GM12878 (cell line): ENCODE results near the gene DNAJC16. TPM values are rescaled to one million over a fixed set of nuclear protein-coding genes. Genes with fewer than 3 reads are reported as not detected.

Source experiments
- BCL3 ChIP-seq: IDR thresholded peaks from 2 replicates; pipeline ENCODE4 v1.6.1; 2011; ENCODE audit warnings: borderline replicate concordance, low read depth, mild to moderate bottlenecking, moderate library complexity, low read length; ENCODE audit not compliant: insufficient read depth, poor library complexity, severe bottlenecking
- CTCF ChIP-seq, 3 experiments: IDR thresholded peaks in 2 of 3; conservative IDR thresholded peaks in 1 of 3; 2 replicates each; pipeline ENCODE4 v1.5.1; 2011; ENCODE audit warnings: low read depth in 3 of 3, low read length in 3 of 3, mild to moderate bottlenecking in 3 of 3, control low read depth in 2 of 3, moderate library complexity in 2 of 3, inconsistent platforms in 1 of 3, mixed read lengths in 1 of 3; ENCODE audit not compliant: control insufficient read depth in 2 of 3, insufficient read depth in 1 of 3; ENCODE audit errors: extremely low read depth in 1 of 3
- EGR1 ChIP-seq, 2 experiments: IDR thresholded peaks; 1 replicate in 1 of 2; 2 replicates in 1 of 2; pipeline ENCODE4 v1.6.1; 2011 to 2012; ENCODE audit warnings: low read depth in 2 of 2, low read length in 2 of 2, borderline replicate concordance in 1 of 2, mild to moderate bottlenecking in 1 of 2, moderate library complexity in 1 of 2
- ELK1 ChIP-seq: IDR thresholded peaks from 2 replicates; pipeline ENCODE4 v1.6.1; 2012; ENCODE audit warnings: low read depth, low read length, improper control_type of control experiment
- EP300 ChIP-seq, 2 experiments: fragments of 150-350 bp in 1 of 2; IDR thresholded peaks; 2 replicates each; pipeline ENCODE4 v1.6.1; 2011 to 2012; ENCODE audit warnings: low read depth in 2 of 2, low read length in 2 of 2, borderline replicate concordance in 1 of 2, improper control_type of control experiment in 1 of 2, inconsistent platforms in 1 of 2; ENCODE audit not compliant: control insufficient read depth in 1 of 2
- GATAD2B ChIP-seq: fragments of 450-650 bp; conservative IDR thresholded peaks from 2 replicates; pipeline ENCODE4 v1.6.1; 2017; ENCODE audit warnings: low read depth, mild to moderate bottlenecking, moderate library complexity
- HSF1 ChIP-seq: fragments of 150-350 bp; IDR thresholded peaks from 2 replicates; pipeline ENCODE4 v1.6.1; 2014; ENCODE audit warnings: mild to moderate bottlenecking, low read depth, low read length
- IRF3 ChIP-seq: fragments of 450-650 bp; IDR thresholded peaks from 2 replicates; pipeline ENCODE4 v1.6.1; 2014; ENCODE audit warnings: mild to moderate bottlenecking
- IRF5 ChIP-seq: fragments of 450-650 bp; IDR thresholded peaks from 2 replicates; pipeline ENCODE4 v1.6.1; 2017; ENCODE audit warnings: borderline replicate concordance
- KDM1A ChIP-seq: fragments of 200-600 bp; sonication (generic); IDR thresholded peaks from 2 replicates; pipeline ENCODE4 v1.6.1; 2016; ENCODE audit warnings: borderline replicate concordance
- MAX ChIP-seq: IDR thresholded peaks from 2 replicates; pipeline ENCODE4 v1.6.1; 2012; ENCODE audit warnings: low read depth, low read length, improper control_type of control experiment
- NFIC ChIP-seq: IDR thresholded peaks from 2 replicates; pipeline ENCODE4 v1.6.1; 2012; ENCODE audit warnings: low read depth, mild to moderate bottlenecking, inconsistent platforms, low read length, moderate library complexity
- NR2F1 ChIP-seq: fragments of 450-650 bp; conservative IDR thresholded peaks from 2 replicates; pipeline ENCODE4 v1.6.1; 2017; ENCODE audit warnings: mild to moderate bottlenecking
- PML ChIP-seq: IDR thresholded peaks from 2 replicates; pipeline ENCODE4 v1.6.1; 2012; ENCODE audit warnings: low read length, inconsistent platforms
- SMARCA5 ChIP-seq: fragments of 450-650 bp; IDR thresholded peaks from 2 replicates; pipeline ENCODE4 v1.6.1; 2017; ENCODE audit warnings: mild to moderate bottlenecking
- SMC3 ChIP-seq: IDR thresholded peaks from 2 replicates; pipeline ENCODE4 v1.6.1; 2011; ENCODE audit warnings: low read length, improper control_type of control experiment, borderline replicate concordance
- STAT3 ChIP-seq: IDR thresholded peaks from 2 replicates; pipeline ENCODE4 v1.6.1; 2011; ENCODE audit warnings: low read depth, low read length, improper control_type of control experiment
- polyA plus RNA-seq, 11 experiments: library from polyadenylated mRNA; depleted of rRNA in 4 of 11; unstranded in 6 of 11; stranded (reverse) in 5 of 11; fragments of >200 nt; fragmentation: Nextera tagmentation in 4 of 11; fragmentation: Illumina TruSeq in 1 of 11; extraction: Ambion mirVana in 4 of 11; extraction: Trizol in 1 of 11; gene quantifications; 1 replicate in 1 of 11; 2 replicates in 10 of 11; pipeline versions ENCODE4 v1.2.1 to v1.2.3, GENCODE V29; 2011 to 2016; ENCODE audit warnings: inconsistent platforms in 2 of 11, missing spikeins in 2 of 11, low read depth in 1 of 11
- total RNA-seq, 4 experiments: library from RNA; depleted of rRNA in 3 of 4; stranded (reverse); fragments of >200 nt in 3 of 4; fragmentation: Illumina TruSeq in 1 of 4; extraction: Trizol in 1 of 4; gene quantifications; 2 replicates each; pipeline versions ENCODE4 v1.2.1 to v1.2.3, GENCODE V29; 2013 to 2021

DNAJC16 gene
- total and polyA plus RNA-seq, 10 of the 15 experiments (the other 5 are each of a cell fraction or from before 2014, with no cell fraction given): 2.4 to 12.7 (median 7.8) TPM

GRCh38 chr1:15526490-15527339, at the start of gene DNAJC16 (continued):
- TF ChIP-seq ELK1 (0 out of 2 replicates have a peak, but pooled peaks have one; percentile 21), HSF1 (no peak), CTCF (IDR thresholded peaks at IDR 0.05 in 2 of 3, conservative IDR thresholded peaks at IDR 0.05 in 1 of 3; ENCODE audit: control insufficient read depth in 2 of 3, extremely low read depth in 1 of 3, insufficient read depth in 1 of 3, low read depth in 3 of 3, low read length in 3 of 3) (peak in 2 of 3 experiments; percentile 9 to 39; a peak in 2 of 6 replicates), EP300 (IDR thresholded peaks at IDR 0.05; ENCODE audit: borderline replicate concordance in 1 of 2, control insufficient read depth in 1 of 2, low read depth in 2 of 2, low read length in 2 of 2) (peak in 1 of 2 experiments; percentile 24; a peak in 1 of 4 replicates), IRF5 (no peak), GATAD2B (peak; percentile 82), NR2F1 (peak; percentile 73), SMARCA5 (no peak), PML (no peak), MAX (peak; percentile 97), STAT3 (0 out of 2 replicates have a peak, but pooled peaks have one; percentile 66), EGR1 (IDR thresholded peaks at IDR 0.05; ENCODE audit: borderline replicate concordance in 1 of 2, low read depth in 2 of 2, low read length in 2 of 2) (peak; percentile 5 to 44; a peak in 2 of 3 replicates), KDM1A (no peak), BCL3 (no peak), SMC3 (no peak), NFIC (no peak), IRF3 (no peak)
